Mesothelial cell of epicardium (in vitro differentiated cells): ENCODE results near the gene TIGD4. TPM values are rescaled to one million over a fixed set of nuclear protein-coding genes. Genes with fewer than 3 reads are reported as not detected.

Source experiments
- DNase-seq, 2 experiments: peaks; one replicate each; pipeline ENCODE4 v3.0.0; 2021; ENCODE audit warnings: low spot score in 2 of 2; ENCODE audit not compliant: unreplicated experiment in 2 of 2
- H3K27ac Mint-ChIP-seq: 2 replicates; pipeline ENCODE4 v1.8.0; 2021; ENCODE audit warnings: mixed read lengths
- H3K27me3 Mint-ChIP-seq: 2 replicates; pipeline ENCODE4 v1.8.0; 2021; ENCODE audit warnings: low read depth, mixed read lengths
- H3K36me3 Mint-ChIP-seq: 2 replicates; pipeline ENCODE4 v1.8.0; 2021; ENCODE audit warnings: mixed read lengths
- H3K4me1 Mint-ChIP-seq: 2 replicates; pipeline ENCODE4 v1.8.0; 2021; ENCODE audit warnings: mixed read lengths
- H3K4me3 Mint-ChIP-seq: 2 replicates; pipeline ENCODE4 v1.8.0; 2021; ENCODE audit warnings: mild to moderate bottlenecking, moderate library complexity, mixed read lengths
- H3K9me3 Mint-ChIP-seq: 2 replicates; pipeline ENCODE4 v1.8.0; 2021; ENCODE audit warnings: mixed read lengths
- CTCF ChIP-seq: fragments of 200-600 bp; sonication (generic); IDR thresholded peaks from one replicate; pipeline ENCODE4 v1.5.0; 2021; ENCODE audit warnings: antibody characterized with exemption; ENCODE audit not compliant: unreplicated experiment
- total RNA-seq: library from RNA; stranded (reverse); gene quantifications from 3 replicates; pipeline ENCODE4 v1.2.1, GENCODE V29; 2021

The TIGD4 gene
- total RNA-seq, 1 donor from 2014 or later = 0.65 TPM

GRCh38 chr4:152803541-152803940 lies 24.0 kb upstream of the TIGD4 start:
- Mint-ChIP-seq H3K4me1 (peaks cover 7% of the 10 kb centered on the region), H3K27ac (no peak overlapping the region), H3K27me3 (no peaks in the 10 kb centered on the region), H3K36me3 (peaks cover 10% of the 10 kb centered on the region), H3K4me3 (no peak overlapping the region), H3K9me3 (peaks cover 15% of the 10 kb centered on the region)
- DNase-seq = no peak
- no peak for TF ChIP-seq CTCF

- Mint-ChIP-seq H3K4me3 (no peak overlapping the region), H3K36me3 (peaks cover 2% of the 10 kb centered on the region), H3K9me3 (no peaks in the 10 kb centered on the region), H3K27me3 (no peaks in the 10 kb centered on the region), H3K27ac (no peak overlapping the region), H3K4me1 (peaks cover 3% of the 10 kb centered on the region)
- no peak for TF ChIP-seq CTCF
- no peak for DNase-seq
These were observed 16.4 kb upstream of the TIGD4 start for GRCh38 chr4:152795891-152796290.

- Mint-ChIP-seq H3K4me1 (peaks cover 22% of the 10 kb centered on the region), H3K27ac (peak overlapping the region; percentile 5), H3K9me3 (no peaks in the 10 kb centered on the region), H3K4me3 (no peak overlapping the region), H3K36me3 (peaks cover 2% of the 10 kb centered on the region), H3K27me3 (no peaks in the 10 kb centered on the region)
- TF ChIP-seq CTCF = no peak
- DNase-seq = no peak
These were observed 7.1 kb upstream of the TIGD4 start for GRCh38 chr4:152786627-152787026.

GRCh38 chr4:152785639-152786615 lies 6.4 kb upstream of the TIGD4 start:
- Mint-ChIP-seq H3K4me3 (no peak overlapping the region), H3K9me3 (no peaks in the 10 kb centered on the region), H3K27me3 (no peaks in the 10 kb centered on the region), H3K36me3 (peaks cover 2% of the 10 kb centered on the region), H3K27ac (peak overlapping the region; percentile 5), H3K4me1 (peaks cover 25% of the 10 kb centered on the region)
- no peak for DNase-seq
- TF ChIP-seq CTCF = no peak

DNA sequence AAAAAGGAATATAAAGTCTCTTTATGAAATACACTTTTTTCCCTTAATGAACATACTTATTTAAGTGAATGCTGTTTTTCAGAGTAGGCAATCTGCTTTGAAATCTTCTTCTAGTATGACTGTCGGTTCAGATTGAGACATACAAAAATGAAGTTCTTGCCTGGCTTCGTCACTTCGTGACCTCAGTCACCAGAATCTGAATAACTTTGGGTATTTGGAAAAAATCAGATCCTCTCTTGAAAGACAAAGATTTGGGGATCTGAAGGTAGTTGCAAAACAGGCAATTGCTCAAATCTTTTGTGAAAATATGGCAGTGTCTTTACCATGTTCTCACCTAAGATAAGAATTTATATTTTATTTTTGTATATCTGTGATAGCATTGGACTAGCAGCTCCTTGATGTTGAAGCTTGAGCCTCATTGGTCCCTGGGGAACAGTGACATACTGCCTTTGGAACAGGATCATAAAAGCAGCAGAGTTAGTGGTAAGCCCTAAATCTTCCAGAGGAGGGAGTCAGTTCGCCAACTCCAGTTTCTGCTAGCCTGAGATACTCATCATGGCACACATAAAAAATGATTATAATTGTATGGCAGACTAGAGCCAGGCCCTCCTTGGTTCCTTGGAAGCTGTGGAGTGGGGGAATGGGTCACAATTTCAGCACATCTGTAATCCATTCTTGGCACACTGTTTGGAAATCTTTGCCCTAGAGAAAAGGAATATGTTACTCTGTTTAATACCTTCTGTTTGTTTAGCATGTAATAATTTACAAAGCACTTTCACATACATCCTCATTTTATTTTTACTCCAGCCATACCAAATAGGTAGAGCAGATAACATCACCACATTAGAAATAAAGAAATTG lies 5.2 kb upstream of the TIGD4 start:
- TF ChIP-seq CTCF = no peak
- H3K4me3 Mint-ChIP-seq = no peak overlapping the region
- peaks cover 2% of the 10 kb centered on the region for H3K36me3 Mint-ChIP-seq
- no peak overlapping the region for H3K27ac Mint-ChIP-seq
- no peak for DNase-seq
- no peaks in the 10 kb centered on the region for H3K27me3 Mint-ChIP-seq
- H3K9me3 Mint-ChIP-seq = no peaks in the 10 kb centered on the region
- peaks cover 27% of the 10 kb centered on the region for H3K4me1 Mint-ChIP-seq
